ENCODE results near the gene SLC22A31.
"Not testable (repeated sequence)": the region's sequence is repeated elsewhere in the genome, so short reads cannot be mapped to it uniquely, and the experiment has no call there.

The SLC22A31 gene

GRCh38 chr16:89187770-89188392 is 12.5 kb downstream of the SLC22A31 start:
- Histone ChIP-seq H2AFZ (ENCODE audit: low read depth, low read length, severe bottlenecking) (no peak overlapping the region), H3K9me2 (replicated peaks; ENCODE audit: insufficient read depth, low read length) (no peaks in the 10 kb centered on the region), H3K79me2 (ENCODE audit: insufficient read depth, low read length) (no peaks in the 10 kb centered on the region), H3K27me3 (ENCODE audit: low read length) (no peaks in the 10 kb centered on the region), H3K4me2 (ENCODE audit: low read depth, low read length, poor library complexity, severe bottlenecking) (no peak overlapping the region), H3K4me3 (ENCODE audit: insufficient read depth, low read length, poor library complexity, severe bottlenecking) (no peak overlapping the region), H4K20me1 (ENCODE audit: low read depth, low read length) (no peaks in the 10 kb centered on the region), H3K36me3 (ENCODE audit: low read length) (no peaks in the 10 kb centered on the region), H3K27ac (ENCODE audit: low read depth, low read length) (no peak overlapping the region), H3F3A (ENCODE audit: insufficient read depth) (0 out of 2 replicates have a peak, but pooled peaks cover 3% of the 10 kb centered on the region), H3K9ac (ENCODE audit: low read length) (no peak overlapping the region), H3K9me3 (ENCODE audit: insufficient read depth, low read length) (no peaks in the 10 kb centered on the region)
- no peak for TF ChIP-seq EZH2phosphoT487 (conservative IDR thresholded peaks at IDR 0.05; ENCODE audit: low read length)
- TF ChIP-seq, protein P1, sequence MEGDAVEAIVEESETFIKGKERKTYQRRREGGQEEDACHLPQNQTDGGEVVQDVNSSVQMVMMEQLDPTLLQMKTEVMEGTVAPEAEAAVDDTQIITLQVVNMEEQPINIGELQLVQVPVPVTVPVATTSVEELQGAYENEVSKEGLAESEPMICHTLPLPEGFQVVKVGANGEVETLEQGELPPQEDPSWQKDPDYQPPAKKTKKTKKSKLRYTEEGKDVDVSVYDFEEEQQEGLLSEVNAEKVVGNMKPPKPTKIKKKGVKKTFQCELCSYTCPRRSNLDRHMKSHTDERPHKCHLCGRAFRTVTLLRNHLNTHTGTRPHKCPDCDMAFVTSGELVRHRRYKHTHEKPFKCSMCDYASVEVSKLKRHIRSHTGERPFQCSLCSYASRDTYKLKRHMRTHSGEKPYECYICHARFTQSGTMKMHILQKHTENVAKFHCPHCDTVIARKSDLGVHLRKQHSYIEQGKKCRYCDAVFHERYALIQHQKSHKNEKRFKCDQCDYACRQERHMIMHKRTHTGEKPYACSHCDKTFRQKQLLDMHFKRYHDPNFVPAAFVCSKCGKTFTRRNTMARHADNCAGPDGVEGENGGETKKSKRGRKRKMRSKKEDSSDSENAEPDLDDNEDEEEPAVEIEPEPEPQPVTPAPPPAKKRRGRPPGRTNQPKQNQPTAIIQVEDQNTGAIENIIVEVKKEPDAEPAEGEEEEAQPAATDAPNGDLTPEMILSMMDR (IDR thresholded peaks at IDR 0.05; ENCODE audit: insufficient read depth, low read length, poor library complexity, severe bottlenecking), result no peak

- TF ChIP-seq, protein P1 (IDR thresholded peaks at IDR 0.05; ENCODE audit: insufficient read depth, low read length, poor library complexity, severe bottlenecking), result no peak
- no peak for TF ChIP-seq EZH2phosphoT487 (conservative IDR thresholded peaks at IDR 0.05; ENCODE audit: low read length)
- Histone ChIP-seq H3F3A (ENCODE audit: insufficient read depth) (0 out of 2 replicates have a peak, but pooled peaks cover 3% of the 10 kb centered on the region), H3K79me2 (ENCODE audit: insufficient read depth, low read length) (no peaks in the 10 kb centered on the region)
These were observed 13.1 kb downstream of the SLC22A31 start for GRCh38 chr16:89187032-89187769.

DNA sequence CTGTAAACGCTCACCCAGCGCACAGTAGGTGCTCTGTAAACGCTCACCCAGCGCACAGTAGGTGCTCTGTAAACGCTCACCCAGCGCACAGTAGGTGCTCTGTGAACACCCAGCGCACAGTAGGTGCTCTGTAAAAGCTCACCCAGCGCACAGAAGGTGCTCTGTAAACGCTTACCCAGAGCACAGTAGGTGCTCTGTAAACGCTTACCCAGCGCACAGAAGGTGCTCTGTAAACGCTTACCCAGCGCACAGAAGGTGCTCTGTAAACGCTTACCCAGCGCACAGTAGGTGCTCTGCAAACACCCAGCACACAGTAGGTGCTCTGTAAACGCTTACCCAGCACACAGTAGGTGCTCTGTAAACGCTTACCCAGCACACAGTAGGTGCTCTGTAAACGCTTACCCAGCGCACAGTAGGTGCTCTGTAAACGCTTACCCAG is 13.7 kb downstream of the SLC22A31 start:
- H3K4me3 ChIP-seq (ENCODE audit: insufficient read depth, low read length, poor library complexity, severe bottlenecking); H3K4me2 ChIP-seq (ENCODE audit: low read depth, low read length, poor library complexity, severe bottlenecking); H3K36me3 ChIP-seq (ENCODE audit: low read length); H3K9me2 ChIP-seq (replicated peaks; ENCODE audit: insufficient read depth, low read length); H2AFZ ChIP-seq (ENCODE audit: low read depth, low read length, severe bottlenecking); H3F3A ChIP-seq (ENCODE audit: insufficient read depth); H3K27me3 ChIP-seq (ENCODE audit: low read length); H3K9me3 ChIP-seq (ENCODE audit: insufficient read depth, low read length); H3K9ac ChIP-seq (ENCODE audit: low read length); H3K79me2 ChIP-seq (ENCODE audit: insufficient read depth, low read length); H4K20me1 ChIP-seq (ENCODE audit: low read depth, low read length); H3K27ac ChIP-seq (ENCODE audit: low read depth, low read length): not testable (repeated sequence)

More at GRCh38 chr16:89187032-89187769, 13.1 kb downstream of the SLC22A31 start:
- H3K9me3 ChIP-seq (ENCODE audit: insufficient read depth, low read length), result no peaks in the 10 kb centered on the region
- H4K20me1 ChIP-seq (ENCODE audit: low read depth, low read length), result no peaks in the 10 kb centered on the region
- no peaks in the 10 kb centered on the region for H3K9me2 ChIP-seq (replicated peaks; ENCODE audit: insufficient read depth, low read length)
- H3K36me3 ChIP-seq (ENCODE audit: low read length), result no peaks in the 10 kb centered on the region
- no peak overlapping the region for H2AFZ ChIP-seq (ENCODE audit: low read depth, low read length, severe bottlenecking)
- H3K27me3 ChIP-seq (ENCODE audit: low read length), result no peaks in the 10 kb centered on the region
- no peak overlapping the region for H3K4me2 ChIP-seq (ENCODE audit: low read depth, low read length, poor library complexity, severe bottlenecking)
- H3K9ac ChIP-seq (ENCODE audit: low read length), result no peak overlapping the region
- no peak overlapping the region for H3K4me3 ChIP-seq (ENCODE audit: insufficient read depth, low read length, poor library complexity, severe bottlenecking)
- no peak overlapping the region for H3K27ac ChIP-seq (ENCODE audit: low read depth, low read length)

GRCh38 chr16:89185887-89186592 is 14.3 kb downstream of the SLC22A31 start:
- not testable (repeated sequence) for H3K9ac ChIP-seq (ENCODE audit: low read length); H3K9me2 ChIP-seq (replicated peaks; ENCODE audit: insufficient read depth, low read length); H3F3A ChIP-seq (ENCODE audit: insufficient read depth); H3K4me2 ChIP-seq (ENCODE audit: low read depth, low read length, poor library complexity, severe bottlenecking); H3K27ac ChIP-seq (ENCODE audit: low read depth, low read length); H3K9me3 ChIP-seq (ENCODE audit: insufficient read depth, low read length); H4K20me1 ChIP-seq (ENCODE audit: low read depth, low read length); H3K79me2 ChIP-seq (ENCODE audit: insufficient read depth, low read length); H3K27me3 ChIP-seq (ENCODE audit: low read length); H2AFZ ChIP-seq (ENCODE audit: low read depth, low read length, severe bottlenecking); H3K36me3 ChIP-seq (ENCODE audit: low read length); H3K4me3 ChIP-seq (ENCODE audit: insufficient read depth, low read length, poor library complexity, severe bottlenecking)
